Activated T-helper 1 cell treated with Interleukin-2 at 50 U/mL for 16 hours (primary cell): ENCODE results near the gene PAM.
"Not testable (repeated sequence)": the region's sequence is repeated elsewhere in the genome, so short reads cannot be mapped to it uniquely, and the experiment has no call there.

ENCODE experiments used
- DNase-seq: peaks from one replicate; pipeline ENCODE4 v3.0.0-alpha.2; 2020; ENCODE audit warnings: low read depth

PAM gene

GRCh38 chr5:102751903-102752376 is 3.2 kb upstream of the PAM start:
- DNase-seq: not testable (repeated sequence)

DNA sequence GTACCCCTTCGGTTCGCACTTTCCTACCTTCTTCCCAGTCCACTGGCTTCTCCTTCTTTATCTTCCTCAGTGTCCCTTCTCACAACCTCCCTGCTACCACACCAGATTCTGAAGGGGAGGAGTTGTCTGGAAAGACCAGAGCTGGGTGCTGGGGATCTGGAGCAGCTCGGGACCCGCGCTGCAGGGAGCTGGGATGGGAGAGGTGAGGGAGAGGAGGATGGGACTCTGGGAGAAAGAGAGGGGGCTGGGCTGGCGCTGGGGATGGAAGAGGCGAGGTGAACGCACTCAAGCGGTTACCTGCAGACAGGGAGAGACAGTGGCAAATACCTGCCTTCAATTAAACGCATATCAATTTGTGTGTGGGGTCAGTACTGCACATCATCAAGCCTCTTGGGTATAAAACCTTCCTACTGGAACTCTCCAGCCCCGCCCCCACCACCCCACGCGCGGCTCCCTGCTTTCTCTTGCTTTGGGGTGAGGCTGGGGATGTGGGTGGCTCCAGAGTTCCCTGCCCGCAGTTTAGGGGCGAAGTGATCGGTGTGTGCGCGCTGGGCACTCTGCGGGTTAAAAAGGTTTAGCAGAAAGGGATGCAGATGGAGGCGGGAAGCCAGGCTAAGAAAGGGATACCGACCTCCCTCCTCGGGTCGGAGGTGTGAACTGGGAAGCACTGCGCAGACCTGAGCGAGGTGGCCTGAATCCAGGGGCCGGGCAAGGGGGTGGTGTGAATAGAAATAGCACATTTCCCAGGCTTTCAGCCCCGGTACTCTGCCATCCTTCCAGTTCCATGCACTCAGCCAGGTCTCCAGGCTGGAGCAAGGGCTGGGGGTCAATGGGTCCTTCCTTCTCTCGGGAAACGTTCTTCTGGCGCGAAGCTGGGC is 977 bp upstream of the PAM start:
- DNase-seq: no peak

DNA sequence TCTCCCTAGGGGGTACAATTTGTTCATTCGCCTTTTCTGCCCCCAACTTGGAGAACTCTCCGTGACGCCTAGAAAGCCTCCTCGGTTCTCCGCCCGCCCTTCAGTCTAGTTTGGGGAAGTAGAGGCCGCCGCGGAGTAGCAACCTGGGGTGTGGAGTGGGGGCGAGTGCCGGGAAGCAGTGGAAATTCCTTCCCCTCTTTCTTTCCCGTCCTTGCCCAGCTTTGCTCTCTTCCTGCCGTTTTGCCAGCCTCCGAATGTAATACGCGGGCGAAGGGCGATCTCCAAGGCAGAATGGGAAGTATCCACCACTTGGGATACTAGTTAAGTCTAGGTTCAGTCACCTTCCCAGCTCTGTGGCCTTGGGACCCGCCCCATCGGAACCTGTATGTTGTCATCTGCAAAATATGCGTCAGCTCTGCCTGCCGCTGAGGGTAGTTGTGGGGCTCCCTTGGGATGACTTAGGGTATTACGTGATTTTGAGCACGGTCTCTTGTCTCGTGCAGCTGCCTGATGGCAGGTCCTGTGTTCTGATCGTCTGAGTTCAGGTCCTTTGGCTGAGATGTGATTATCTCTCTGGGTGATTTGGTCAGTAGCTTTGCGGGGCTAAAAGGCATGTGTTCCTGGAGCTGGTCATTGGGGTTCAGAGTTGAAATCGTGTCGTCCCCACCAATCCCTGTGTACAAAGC is 724 bp downstream of the PAM start:
- peak; percentile 39 for DNase-seq

DNA sequence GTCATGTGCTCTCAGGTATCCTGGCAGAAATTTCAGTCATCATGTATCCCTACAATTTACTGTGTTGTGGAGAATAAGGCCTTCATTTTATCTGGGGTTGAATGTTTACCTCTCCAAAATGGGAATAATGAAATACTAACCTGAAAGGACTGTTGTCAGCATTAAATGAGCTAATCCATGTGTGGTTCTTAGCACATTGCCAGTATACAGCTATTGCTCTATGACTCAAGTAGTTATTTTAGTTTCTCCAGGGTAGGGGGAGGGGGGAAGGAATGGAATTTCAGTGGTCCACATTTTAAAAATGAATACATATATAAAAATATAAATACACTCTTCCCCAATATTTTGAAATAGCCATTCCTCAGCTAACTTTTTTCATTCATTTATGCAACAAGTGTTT is 3.5 kb downstream of the PAM start:
- no peak for DNase-seq

- DNase-seq: no peak
Observed at GRCh38 chr5:102759289-102759688, 4.2 kb downstream of the PAM start.

DNA sequence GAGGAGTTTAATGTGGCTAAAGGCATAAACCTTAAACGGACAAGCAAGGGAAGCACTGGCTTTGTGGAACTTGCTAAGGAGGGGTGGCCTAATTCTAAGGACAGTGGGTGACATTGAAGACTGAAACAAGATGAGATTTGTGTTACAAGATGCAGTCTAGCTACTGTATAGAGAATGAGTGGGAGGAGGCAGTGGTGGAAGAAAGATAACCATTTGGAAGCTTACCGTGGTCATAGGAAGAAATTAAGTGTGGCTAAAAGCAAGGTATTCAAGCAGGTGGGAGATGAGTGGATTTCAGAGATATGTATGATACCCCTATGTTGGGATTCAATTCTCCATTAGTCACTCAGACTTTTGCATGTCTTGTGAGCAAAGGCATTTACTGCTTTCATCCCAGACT is 4.6 kb downstream of the PAM start:
- DNase-seq: no peak

GRCh38 chr5:102760815-102761214 is 5.7 kb downstream of the PAM start:
- no peak for DNase-seq

- DNase-seq: no peak
Observed at GRCh38 chr5:102762095-102762534, 7.0 kb downstream of the PAM start.

GRCh38 chr5:102762562-102763227 is 7.6 kb downstream of the PAM start:
- no peak for DNase-seq

DNA sequence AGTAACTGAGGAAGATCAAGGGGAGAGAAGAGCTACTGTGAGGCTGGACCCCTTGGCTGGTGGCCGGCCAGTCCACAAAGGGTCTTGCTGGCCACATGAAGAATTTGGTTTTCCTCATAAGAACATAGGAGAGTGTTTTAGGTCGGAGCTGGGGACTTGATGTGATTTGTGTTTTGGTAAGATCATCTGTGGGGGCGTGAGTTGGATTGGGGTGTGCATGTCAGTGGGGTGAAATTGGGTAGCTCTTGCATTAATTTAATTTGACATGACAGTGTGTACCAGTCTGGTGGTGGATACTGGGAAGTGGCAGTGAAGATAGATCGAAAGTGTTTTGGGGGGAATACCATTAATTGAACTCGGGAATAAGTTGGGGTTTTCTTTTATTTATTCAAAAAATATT is 8.6 kb downstream of the PAM start:
- no peak for DNase-seq

- no peak for DNase-seq
Observed at GRCh38 chr5:102764381-102765004, 9.4 kb downstream of the PAM start.

DNA sequence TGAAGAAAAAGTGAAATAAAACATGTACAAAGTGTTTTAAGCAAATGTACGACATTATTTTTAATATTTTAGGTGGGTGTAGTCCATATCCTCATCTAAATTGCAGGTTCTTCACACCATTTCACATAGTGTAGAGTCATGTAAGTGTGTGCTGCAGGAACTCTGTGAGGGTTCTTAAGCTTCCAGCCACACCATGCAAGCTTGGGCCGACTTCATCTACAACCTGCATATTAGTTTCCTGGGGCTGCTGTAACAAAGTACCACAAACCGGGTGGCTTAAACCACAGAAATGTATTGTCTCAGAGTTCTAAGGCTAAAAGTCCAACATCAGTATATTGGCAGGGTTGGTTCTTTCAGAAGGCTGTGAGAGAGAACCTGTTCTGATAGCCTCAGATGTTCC is 10.2 kb downstream of the PAM start:
- DNase-seq: no peak

DNA sequence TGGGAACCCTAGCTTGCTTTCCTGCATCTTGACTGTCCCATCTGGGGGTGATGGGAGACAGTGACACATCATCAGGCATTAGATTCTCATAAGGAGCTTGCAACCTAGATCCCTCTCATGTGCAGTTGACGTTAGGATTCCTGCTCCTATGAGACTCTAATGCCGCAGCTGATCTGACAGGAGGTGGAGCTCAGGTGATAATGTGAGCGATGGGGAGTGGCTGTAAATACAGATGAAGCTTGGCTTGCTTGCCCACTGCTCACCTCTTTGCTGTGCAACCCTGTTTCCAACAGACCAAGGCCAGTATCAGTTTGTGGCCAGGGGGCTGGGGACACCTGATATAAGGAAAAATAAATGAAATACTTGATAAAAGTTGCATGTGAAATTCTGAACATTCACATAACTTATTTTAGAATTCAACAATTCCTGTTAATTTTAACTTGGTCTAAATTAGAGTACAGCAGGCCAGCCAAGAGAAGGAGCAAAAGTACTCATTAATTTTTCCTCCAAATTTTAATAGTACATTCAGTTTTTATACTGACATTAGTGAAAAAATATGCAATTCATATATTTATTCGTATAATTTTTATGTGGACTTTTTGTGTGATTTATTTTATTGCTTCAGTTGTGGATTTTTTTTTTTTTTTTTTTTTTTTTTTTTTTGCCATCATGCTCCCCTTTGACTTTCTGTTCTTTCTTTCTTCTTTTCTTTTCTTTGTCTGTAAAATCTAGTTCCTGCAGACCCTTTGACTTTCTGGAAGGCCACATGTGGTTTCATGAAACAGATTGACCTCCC is 11.4 kb downstream of the PAM start:
- no peak for DNase-seq

- DNase-seq: no peak
Observed at GRCh38 chr5:102767862-102768261, 12.8 kb downstream of the PAM start.

DNA sequence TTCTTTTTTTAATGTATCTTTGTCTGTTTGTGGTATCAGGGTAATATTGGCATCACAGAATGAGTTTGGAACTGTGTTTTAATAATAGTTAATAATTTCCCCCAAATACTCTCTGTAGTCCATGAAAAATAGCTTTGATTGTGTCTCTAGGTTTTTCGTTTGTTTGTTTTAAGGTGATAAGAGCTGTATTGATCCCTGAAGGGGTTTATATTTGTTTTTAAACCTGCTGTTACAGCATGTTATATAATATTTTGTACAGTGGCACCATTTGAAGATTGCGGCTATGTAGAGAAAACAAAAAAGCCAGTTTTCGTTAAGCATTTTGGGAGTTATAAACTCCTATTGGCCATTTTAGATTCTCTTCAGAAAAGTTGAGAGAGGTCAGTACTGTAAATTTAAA is 15.7 kb downstream of the PAM start:
- DNase-seq: no peak

GRCh38 chr5:102771435-102771834 is 16.3 kb downstream of the PAM start:
- DNase-seq: no peak

- no peak for DNase-seq
Observed at GRCh38 chr5:102772273-102772672, 17.2 kb downstream of the PAM start.

- DNase-seq: no peak
Observed at GRCh38 chr5:102773133-102773532, 18.0 kb downstream of the PAM start.

DNA sequence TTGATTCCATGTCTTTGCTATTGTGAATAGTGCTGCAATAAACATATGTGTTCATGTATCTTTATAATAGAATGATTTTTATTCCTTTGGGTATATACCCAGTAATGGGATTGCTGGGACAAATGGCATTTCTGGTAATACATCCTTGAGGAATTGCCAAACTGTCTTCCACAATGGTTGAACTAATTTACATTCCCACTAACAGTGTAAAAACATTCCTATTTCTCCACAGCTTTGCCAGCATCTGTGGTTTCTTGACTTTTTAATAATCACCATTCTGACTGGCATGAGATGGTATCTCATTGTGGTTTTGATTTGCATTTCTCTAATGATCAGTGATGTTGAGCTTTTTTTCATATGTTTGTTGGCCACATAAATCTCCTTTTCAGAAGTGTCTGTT is 20.7 kb downstream of the PAM start:
- DNase-seq: not testable (repeated sequence)

DNA sequence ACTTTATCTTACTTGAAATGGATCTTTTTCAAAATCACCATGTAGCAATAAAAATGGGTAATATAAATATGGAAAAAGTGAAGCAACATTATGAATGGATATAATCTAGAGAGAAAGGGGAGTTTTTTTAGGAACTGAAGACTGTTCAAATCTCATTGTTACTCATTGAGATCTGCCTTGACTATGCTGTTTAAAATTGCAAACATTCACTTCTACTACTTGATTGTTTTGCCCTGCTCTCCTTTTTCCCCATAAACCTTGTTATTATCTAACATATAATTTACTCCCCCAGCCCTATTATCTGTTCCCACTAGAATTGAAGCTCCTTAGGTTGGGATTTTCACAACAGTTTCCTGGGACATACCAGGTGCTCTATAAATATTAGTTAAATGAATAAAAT is 22.0 kb downstream of the PAM start:
- DNase-seq: no peak

DNA sequence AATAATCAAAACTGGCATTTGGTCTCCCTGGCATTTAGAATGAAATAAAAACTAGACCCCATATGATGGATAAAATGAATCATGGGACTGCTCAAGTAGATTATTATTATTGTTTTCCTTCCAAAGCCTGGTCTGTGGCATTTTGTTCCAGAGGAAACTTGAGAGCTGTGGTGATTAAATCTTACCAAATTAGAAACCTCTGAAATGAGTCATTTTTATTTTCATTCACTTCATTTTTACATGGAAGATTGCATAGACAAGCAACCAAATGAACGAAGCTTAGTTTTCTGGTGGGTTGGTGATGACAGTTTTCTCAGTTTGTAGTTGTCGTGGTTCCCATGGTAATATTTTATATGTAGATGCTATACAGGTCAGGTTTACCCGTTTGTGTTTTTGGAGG is 23.4 kb downstream of the PAM start:
- DNase-seq: no peak

DNA sequence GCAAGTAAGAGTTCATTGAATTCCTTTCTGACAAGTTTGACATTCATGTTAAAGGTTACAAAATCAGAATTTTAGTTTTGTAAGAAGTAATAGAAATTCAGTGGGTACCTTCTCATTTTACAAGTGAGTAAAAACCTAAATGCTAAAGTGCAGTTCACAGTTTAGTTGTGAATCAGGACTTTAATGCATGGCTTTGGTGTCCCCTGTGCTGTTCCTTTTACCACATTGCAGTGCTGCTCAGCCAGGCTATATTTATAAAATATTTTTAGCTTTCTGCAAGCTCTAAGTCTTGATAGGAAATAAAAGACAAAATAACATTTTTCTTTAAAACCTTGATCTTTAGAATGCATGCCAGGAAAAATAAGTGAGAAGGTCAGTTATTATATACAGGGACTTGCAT is 26.3 kb downstream of the PAM start:
- no peak for DNase-seq
